ENCODE measurements around the gene SLCO4A1.

DNA sequence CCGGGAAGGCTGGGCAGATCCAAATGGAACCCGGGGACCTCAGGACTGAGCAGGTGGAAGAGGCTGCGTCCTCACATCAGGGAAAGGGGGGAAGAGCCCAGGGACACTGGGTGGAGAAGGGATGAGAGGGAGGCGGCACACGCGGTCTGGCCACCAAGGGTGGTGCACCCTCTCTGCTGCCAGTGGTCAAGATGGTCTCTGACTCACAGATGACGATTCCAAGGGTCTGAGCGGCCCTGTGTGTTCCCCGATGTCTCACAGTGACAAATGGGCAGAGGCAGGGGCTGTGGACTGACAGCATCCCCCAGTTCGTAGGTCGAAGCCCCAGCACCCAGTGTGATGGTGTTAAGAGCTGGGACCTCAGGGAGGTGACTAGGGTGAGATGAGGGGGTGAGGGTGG, 32.1 kb downstream of the SLCO4A1 start:
- TF ChIP-seq, protein P1, sequence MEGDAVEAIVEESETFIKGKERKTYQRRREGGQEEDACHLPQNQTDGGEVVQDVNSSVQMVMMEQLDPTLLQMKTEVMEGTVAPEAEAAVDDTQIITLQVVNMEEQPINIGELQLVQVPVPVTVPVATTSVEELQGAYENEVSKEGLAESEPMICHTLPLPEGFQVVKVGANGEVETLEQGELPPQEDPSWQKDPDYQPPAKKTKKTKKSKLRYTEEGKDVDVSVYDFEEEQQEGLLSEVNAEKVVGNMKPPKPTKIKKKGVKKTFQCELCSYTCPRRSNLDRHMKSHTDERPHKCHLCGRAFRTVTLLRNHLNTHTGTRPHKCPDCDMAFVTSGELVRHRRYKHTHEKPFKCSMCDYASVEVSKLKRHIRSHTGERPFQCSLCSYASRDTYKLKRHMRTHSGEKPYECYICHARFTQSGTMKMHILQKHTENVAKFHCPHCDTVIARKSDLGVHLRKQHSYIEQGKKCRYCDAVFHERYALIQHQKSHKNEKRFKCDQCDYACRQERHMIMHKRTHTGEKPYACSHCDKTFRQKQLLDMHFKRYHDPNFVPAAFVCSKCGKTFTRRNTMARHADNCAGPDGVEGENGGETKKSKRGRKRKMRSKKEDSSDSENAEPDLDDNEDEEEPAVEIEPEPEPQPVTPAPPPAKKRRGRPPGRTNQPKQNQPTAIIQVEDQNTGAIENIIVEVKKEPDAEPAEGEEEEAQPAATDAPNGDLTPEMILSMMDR (IDR thresholded peaks at IDR 0.05; ENCODE audit: poor library complexity): no peak
- TF ChIP-seq EZH2phosphoT487 (IDR thresholded peaks at IDR 0.05; ENCODE audit: low read depth, severe bottlenecking, unreplicated experiment): no peak
- TF ChIP-seq EZH2 (IDR thresholded peaks at IDR 0.05; ENCODE audit: borderline replicate concordance): no peak
